Measurements from ENCODE around the gene ESYT2.
"Not testable (repeated sequence)": the region's sequence is repeated elsewhere in the genome, so short reads cannot be mapped to it uniquely, and the experiment has no call there.

Gene ESYT2

DNA sequence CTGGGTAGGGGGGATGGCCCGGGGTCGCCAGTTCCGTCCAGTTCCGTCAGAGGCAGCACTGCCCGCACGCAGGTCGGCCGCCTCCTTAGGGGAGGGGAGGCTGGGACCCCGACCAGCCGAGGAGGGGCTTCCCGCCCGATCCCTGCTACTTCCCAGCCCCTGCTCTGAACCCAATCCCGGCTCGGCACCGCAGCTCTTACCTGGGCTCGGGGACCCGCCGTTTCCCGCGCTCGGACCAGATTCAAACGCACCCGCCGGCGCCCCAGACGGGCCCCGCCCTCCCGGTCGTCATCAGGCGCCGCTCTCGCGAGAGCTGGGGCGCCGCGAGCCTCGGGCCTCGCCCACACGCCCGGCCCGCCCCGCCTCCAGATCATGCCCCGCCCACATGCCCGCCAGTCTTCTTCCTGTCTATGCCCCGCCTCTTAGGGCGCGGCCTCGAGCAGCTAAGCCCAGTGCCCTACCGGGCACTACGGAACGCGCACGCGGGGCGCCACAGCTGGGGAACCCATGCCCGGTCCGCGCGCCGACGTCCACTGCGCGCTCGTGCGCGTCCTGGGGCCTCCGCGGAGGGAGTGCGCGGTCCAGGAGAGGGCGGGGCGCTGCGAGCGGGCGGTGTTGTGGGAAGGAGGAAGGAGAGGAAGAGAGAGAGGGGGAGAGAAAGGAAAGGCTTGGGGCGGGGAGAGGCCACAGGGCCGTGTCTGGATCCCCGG, 124.6 kb downstream of the ESYT2 start, which contains the start of gene NCAPG2:
Gene NCAPG2 (minus strand): TSS at position 281 of the 710 bp plus-strand sequence. CDS start 2,905 bp downstream, outside the sequence.
- TF ChIP-seq, protein P1, sequence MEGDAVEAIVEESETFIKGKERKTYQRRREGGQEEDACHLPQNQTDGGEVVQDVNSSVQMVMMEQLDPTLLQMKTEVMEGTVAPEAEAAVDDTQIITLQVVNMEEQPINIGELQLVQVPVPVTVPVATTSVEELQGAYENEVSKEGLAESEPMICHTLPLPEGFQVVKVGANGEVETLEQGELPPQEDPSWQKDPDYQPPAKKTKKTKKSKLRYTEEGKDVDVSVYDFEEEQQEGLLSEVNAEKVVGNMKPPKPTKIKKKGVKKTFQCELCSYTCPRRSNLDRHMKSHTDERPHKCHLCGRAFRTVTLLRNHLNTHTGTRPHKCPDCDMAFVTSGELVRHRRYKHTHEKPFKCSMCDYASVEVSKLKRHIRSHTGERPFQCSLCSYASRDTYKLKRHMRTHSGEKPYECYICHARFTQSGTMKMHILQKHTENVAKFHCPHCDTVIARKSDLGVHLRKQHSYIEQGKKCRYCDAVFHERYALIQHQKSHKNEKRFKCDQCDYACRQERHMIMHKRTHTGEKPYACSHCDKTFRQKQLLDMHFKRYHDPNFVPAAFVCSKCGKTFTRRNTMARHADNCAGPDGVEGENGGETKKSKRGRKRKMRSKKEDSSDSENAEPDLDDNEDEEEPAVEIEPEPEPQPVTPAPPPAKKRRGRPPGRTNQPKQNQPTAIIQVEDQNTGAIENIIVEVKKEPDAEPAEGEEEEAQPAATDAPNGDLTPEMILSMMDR (IDR thresholded peaks at IDR 0.05; ENCODE audit: insufficient read depth, low read length, missing control alignments), result peak; percentile 24
- ChIA-PET CTCF (interaction anchor here (0.9 to 2.9 kb wide), 5 partner anchors 9 to 272 kb away, joined by 3 to 17 read pairs (median 7); no protein-coding TSS in a partner anchor), POLR2A (interaction anchor here (1.3 kb wide), 1 partner anchor 159 kb away, joined by 6 read pairs; no protein-coding TSS in a partner anchor)
- DNase-seq (ENCODE audit: low read depth, low spot score), result peak; percentile 82
- H3K4me3 ChIP-seq (ENCODE audit: low read depth, low read length), result peak within 1 kb of the TSS; percentile 94

DNA sequence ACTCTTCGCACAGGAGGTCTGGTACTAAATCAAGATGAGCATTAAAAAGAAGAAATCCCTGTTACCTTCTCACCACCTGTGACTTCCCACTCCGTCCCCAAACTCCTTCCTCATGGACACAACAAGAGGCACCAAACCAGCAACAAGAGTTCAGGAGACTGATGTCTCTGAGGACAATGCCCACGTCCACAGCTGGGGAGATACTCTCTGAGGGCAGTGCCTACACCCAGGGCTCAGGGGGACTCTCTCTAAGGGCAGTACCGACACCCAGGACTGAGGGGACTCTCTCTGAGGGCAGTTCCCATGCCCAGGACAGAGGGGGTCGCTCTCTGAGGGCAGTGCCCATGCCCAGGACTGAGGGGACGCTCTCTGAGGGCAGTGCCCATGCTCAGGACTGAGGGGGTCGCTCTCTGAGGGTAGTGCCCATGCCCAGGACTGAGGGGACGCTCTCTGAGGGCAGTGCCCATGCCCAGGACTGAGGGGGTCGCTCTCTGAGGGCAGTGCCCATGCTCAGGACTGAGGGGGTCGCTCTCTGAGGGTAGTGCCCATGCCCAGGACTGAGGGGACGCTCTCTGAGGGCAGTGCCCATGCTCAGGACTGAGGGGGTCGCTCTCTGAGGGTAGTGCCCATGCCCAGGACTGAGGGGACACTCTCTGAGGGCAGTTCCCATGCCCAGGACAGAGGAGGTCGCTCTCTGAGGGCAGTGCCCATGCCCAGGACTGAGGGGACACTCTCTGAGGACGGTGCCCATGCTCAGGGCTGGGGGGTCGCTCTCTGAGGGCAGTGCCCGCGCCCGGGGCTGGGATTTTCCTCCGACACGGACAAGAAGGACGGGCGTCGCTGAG, 125.4 kb downstream of the ESYT2 start:
- peak overlapping the region; percentile 94 for H3K4me3 ChIP-seq (ENCODE audit: low read depth, low read length)
- ChIA-PET POLR2A (interaction anchor here (1.3 kb wide), 1 partner anchor 160 kb away, joined by 6 read pairs; no protein-coding TSS in a partner anchor), CTCF (interaction anchor here (0.9 to 2.9 kb wide), 4 partner anchors 8 to 273 kb away, joined by 3 to 17 read pairs (median 8); no protein-coding TSS in a partner anchor)
- not testable (repeated sequence) for DNase-seq (ENCODE audit: low read depth, low spot score)

DNA sequence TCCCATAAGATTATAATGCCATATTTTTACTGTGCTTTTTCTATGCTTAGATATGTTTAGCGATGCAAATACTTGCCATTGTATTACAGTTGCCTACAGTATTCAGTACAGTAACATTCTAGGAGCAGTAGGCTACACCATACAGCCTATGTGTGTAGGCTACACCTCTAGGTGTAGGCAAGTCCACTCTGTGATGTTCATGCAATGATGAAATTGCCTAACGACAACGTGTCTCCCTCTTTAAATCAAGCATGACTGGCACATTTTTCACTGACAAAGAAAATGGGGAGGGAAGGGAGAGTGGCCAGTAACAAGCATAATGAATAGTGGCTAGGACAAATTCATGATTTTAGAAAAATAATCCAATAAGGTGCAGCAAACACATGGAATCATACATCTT, 126.4 kb downstream of the ESYT2 start:
- CTCF ChIA-PET, result no interaction called here
- POLR2A ChIA-PET, result no interaction called here
- 0 out of 2 replicates have a peak overlapping the region, but pooled peaks have one; percentile 2 for H3K4me3 ChIP-seq (ENCODE audit: low read depth, low read length)
- no peak for DNase-seq (ENCODE audit: low read depth, low spot score)
- TF ChIP-seq, protein P1 (IDR thresholded peaks at IDR 0.05; ENCODE audit: insufficient read depth, low read length, missing control alignments), result no peak

DNA sequence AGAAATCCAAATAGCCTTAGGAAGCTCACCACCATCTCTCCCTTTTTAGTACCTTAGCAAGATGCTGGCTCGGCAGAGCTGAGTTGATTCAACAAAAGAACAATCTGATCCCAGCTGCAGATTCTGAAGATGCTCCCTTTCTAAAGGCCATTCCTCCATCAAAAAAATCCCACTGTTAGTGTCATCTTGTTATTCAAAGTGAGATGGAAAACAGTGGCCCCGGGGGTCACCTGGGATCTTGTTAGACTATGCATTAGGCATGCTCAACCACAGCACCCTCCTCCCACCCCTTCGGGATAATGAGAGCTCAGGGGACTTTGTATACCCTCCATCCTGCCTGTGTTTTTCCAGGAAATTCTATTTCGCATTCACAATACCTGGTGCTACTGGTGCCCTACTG, 127.1 kb downstream of the ESYT2 start:
- TF ChIP-seq, protein P1 (IDR thresholded peaks at IDR 0.05; ENCODE audit: insufficient read depth, low read length, missing control alignments), result no peak
- no peak for DNase-seq (ENCODE audit: low read depth, low spot score)
- ChIA-PET POLR2A (no interaction called here), CTCF (interaction anchor here (2.6 kb wide), 1 partner anchor 274 kb away, joined by 12 read pairs; no protein-coding TSS in a partner anchor)
- no peak overlapping the region for H3K4me3 ChIP-seq (ENCODE audit: low read depth, low read length)

DNA sequence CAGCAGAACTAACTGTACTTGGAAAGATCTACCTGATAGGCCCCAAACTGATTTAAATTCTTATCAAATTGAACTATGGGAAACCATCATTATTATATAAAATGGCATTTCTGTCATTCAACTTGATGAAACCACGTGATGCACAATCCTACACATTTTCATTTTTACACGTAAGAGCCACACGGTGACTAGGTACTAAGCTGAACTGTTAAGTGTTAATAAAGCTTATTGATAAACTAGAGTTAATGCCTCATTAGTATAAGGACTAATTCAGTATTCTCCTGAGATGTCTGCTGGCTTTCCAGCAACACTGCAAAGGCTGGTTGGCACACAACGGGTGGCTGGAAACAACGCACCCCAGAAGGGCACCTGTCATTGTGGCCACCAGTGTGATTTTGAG, 129.3 kb downstream of the ESYT2 start:
- CTCF ChIA-PET, result interaction anchor here (1.1 to 2.6 kb wide), 2 partner anchors 18 to 277 kb away, joined by 4 to 12 read pairs; no protein-coding TSS in a partner anchor

DNA sequence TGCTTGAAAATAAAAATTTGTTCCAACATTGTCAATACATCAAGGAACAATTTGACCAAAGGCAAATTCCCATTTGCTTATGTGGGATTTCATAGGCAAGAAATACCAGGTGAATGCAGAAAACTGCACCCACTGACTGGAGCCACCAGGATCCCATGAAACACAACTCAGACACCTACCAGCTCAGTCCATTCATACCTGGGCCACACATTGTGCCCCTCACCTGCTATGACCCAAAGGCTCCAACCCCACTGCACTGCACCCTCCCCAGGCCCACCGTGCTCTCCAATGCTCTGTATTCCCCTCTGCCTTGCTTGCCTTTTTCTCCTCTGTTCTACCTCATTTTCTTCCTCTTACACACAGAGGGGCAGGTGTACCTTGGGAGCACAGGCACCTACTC, 130.0 kb downstream of the ESYT2 start:
- no peak for DNase-seq (ENCODE audit: low read depth, low spot score)
- TF ChIP-seq, protein P1 (IDR thresholded peaks at IDR 0.05; ENCODE audit: insufficient read depth, low read length, missing control alignments), result no peak
- ChIA-PET POLR2A (no interaction called here), CTCF (interaction anchor here (1.2 to 5.9 kb wide), 2 partner anchors 41 to 279 kb away, joined by 3 to 200 read pairs; no protein-coding TSS in a partner anchor)
- H3K4me3 ChIP-seq (ENCODE audit: low read depth, low read length), result no peak overlapping the region

More for the DNA sequence above, 129.3 kb downstream of the ESYT2 start:
- DNase-seq (ENCODE audit: low read depth, low spot score), result no peak
- no peak overlapping the region for H3K4me3 ChIP-seq (ENCODE audit: low read depth, low read length)
- TF ChIP-seq, protein P1 (IDR thresholded peaks at IDR 0.05; ENCODE audit: insufficient read depth, low read length, missing control alignments), result no peak
- POLR2A ChIA-PET, result no interaction called here
